8988T (cell line): ENCODE data around the gene NFRKB.
"Not testable (repeated sequence)": the region's sequence is repeated elsewhere in the genome, so short reads cannot be mapped to it uniquely, and the experiment has no call there.

Experiments used
- DNase-seq: peaks from one replicate; pipeline ENCODE4 v3.0.0; 2011

Gene NFRKB

DNA sequence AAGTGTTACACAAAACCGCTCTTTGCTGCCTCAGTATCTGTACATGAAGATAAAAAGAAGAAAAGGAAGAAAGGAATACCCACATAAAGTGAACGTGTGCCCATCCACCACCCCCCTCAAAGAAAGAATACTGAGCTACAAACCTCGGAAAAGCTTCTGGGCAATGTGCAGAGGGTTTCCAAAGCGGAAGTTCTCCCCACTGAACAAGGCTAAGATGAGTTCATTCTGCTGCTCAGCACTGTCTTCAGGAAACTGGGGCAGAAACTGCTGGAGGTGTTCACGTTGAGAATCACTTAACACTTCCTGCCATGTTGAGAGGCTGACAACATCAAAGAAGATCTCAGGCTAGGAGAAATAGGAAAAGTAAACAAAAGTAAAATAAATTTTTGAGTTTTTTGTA is 6.9 kb downstream of the NFRKB start:
- no peak for DNase-seq

DNA sequence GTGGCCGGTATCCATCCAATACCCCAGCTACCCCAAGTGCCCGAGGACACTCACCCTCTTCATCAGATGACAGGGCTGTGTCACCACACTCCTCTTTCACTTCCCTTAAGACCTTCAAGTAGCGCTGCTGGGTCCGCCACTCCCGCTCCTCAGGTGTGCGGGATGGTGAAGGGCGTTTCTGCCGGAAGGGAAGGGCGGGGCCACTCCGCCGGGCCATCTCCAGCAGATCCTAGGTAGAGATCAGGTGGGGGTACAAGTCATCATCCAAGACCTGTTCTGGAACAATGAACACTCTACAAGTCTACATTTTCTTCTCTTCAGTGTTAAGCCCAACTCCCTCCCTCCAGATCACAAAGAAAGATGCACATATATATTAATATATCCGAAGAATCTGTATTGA is 10.0 kb downstream of the NFRKB start:
- no peak for DNase-seq

DNA sequence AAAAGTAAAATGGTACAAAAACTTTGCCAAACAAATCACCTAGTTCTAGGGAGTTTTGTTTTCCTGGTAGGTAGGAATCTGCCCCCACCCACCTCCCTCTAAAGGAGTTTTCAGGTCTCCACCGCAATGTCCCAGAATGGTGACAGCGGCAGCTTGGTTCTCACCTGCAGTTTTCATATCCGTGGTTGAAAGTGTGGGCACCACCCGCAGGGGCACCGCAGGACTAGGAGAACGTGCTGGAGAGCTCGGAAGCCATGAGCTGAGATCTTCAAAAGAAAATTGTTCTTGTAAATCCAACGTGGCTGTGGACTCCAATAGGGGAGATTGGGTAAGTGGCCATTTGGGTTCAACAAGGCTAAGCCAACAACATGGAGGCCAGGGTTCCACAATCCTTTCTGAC is 10.8 kb downstream of the NFRKB start:
- DNase-seq = no peak

DNA sequence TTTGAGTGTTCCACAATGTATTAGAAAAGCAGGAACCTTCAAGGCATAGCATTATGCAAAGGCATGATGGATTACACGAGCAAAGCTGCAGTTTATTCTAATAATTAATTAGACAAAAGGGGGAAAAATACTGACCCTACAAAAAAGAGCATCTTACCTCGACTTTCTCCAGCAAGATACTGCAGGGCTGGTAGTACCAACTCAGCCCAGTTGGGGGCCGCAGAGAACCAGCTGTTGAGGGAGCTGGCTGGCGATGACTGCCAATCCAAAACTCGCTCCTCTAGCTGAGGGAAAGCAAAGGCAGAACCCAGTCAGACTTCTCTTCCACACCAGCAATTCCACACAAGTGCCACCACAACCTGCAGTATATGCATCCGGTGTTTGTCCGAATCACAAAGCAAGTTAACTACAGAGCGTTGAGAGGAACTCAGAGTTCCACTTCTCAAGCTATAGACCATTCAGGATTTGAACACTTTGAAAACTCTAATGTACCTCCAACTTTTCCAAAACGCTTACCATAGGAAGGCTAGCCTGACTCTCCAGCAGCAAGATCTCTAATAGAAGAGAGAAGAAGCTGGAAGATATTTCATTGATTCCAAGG is 13.7 kb downstream of the NFRKB start:
- peak; percentile 62 for DNase-seq

DNA sequence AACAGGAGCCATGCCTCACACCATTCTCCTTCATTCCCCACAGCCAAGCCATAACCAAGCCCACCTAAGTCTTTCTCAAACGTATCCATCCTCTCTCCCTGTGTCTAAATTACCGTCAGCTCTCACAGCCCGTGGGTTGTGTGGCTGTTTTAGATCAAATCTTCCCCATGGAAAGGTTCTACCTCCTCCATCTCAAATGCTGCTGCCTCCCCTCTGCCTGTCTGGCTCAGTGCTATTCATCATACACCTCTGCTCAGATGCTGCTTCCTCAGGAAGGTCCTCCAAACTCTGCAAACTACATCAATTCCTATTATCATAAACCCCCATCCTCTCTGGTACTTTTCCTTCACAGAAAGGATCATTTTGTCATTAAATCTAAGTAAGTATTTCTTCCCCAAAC is 15.1 kb downstream of the NFRKB start:
- DNase-seq = no peak

DNA sequence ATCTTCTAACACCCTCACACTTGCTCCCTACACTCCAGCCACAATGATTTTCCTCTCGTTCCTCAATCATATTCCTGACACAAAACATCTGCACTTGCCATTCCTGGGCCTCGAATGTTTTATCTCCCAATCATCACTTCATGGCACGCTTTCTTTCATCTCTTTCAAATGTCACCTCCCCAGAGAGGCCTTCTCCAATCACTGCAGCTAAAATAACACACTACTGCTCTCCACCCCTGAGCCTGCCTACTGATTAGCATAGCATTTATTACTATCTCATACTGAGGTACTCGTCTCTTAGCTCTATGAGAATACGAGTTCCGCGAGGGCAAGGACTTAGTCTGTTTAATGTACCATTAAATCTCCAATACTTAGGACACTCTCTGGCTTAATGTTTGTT is 23.5 kb downstream of the NFRKB start:
- DNase-seq = no peak

DNA sequence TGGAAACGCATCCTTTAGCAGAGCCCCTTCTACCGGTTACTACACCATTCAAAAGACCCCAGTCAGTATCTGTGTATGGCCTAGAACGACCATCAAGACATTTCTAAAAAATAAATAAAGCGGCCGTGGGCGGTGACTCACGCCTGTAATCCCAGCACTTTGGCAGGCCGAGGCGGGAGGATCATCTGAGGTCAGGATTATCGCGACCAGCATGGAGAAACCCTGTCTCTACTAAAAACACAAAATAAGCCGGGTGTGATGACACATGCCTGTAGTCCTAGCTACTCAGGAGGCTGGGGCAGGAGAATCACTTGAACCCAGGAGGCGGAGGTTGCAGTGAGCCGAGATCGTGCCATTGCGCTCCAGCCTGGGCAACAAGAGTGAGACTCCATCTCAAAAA is 26.8 kb downstream of the NFRKB start:
- DNase-seq = not testable (repeated sequence)

DNA sequence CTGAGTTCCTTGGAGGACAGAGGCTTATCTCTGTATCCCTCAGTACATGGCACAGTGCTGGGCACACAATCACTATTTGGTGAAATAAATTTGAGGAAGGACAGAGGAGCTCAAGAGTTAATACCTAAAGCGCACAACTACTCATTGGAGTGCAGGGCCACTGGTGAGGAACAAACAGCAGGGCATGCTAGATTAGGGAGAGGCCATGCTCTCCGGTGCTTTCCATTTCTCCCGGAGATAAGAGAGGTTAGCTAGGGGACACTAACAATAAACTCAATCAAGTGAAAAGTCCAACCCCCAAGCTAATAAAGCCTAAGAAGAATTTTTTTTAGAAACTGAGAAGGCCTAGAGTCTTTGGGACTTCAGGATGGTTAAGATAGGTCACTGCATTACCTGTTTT is 29.1 kb downstream of the NFRKB start:
- DNase-seq = no peak

DNA sequence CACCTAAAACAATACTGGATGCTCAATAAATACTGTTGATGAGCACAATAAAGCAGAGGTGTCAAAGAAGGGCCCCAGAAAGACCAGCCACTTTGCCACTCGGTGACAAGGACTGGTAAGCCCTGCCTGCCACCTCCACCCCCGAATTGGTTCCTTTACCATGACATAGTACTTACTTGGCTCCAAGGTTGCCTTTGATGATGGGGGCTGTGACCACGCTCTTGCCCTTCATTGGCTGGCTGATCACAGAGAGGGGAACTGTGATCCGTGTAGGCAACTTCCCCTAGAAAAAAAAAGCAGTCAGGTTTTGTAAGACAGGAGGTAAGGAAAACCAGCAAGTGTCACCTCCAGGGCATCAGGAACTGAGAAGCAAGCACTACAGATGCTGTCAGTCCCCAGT is 29.7 kb downstream of the NFRKB start:
- DNase-seq = no peak

DNA sequence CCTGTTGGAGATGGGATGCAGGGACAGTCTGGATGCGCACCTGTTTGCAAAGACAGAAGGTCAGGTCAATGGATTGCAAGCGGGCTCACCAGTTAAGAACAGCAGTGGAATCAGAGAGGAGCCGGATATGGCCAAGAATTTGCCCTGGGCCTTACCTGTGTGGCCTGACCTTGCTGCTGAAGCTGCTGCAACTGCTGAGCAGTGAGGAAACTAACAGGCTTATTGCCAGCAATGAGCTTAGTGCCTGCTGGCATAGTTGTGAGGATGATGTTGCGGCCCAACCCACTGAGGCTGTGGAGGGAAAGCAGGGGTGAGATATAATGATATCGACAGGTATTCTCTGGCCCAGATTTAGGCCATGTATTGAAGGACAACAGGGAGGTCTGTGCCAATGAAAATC is 30.6 kb downstream of the NFRKB start:
- no peak for DNase-seq

DNA sequence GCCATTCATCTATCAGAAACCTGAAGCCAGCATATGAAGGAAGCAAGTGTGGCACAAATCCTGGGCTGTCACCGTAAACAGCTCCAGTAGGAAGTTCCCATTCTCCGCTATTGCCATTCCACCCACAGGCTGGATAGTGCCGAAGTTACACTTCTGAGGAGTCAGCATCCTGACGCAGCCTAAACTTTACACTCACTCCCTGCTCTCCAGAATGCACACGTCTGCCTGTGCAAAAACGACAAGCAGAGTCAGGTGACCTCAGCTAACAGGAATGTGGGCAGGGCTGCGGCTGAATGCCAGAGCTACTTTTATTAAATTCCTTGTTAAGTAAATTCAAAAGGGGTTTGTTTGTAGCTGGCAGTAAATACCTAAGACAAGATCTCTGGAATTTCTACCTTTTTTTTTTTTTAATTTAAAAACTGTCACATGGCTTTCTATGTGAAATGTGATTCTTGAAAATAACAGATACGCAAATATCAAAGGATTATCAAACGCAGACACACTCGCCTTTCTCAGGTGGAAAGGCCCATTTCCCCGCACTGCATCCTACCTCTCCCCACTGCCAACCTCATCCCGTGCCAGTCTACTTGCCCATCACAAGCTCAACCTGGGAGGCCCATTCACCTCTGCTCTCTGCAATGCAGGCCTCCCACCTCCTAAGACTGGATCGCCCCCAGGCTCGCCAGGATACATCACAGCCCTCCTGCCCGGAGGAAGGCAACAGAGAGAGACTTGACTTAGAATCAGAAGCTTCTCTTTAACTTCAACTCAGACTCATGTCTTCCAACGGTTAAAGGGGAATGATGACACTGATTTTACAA is 33.5 kb downstream of the NFRKB start:
- DNase-seq = peak; percentile 91

DNA sequence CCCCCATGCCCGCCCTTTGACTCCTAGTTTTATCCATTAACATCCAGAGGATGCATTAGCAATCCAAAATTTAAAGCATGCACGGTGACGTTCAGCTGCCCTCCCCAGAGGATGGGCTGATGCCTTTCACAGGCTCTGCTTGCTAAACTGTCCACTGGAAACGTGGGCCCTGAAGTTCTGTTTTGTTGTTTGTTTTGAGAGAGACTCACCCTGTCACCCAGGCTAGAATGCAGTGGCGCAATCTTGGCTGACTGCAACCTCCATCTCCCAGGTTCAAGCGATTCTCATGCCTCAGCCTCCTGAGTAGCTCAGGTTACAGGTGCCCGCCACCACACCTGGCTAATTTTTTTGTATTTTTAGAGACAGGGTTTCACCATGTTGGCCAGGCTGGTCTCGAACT is 39.3 kb downstream of the NFRKB start:
- no peak for DNase-seq

DNA sequence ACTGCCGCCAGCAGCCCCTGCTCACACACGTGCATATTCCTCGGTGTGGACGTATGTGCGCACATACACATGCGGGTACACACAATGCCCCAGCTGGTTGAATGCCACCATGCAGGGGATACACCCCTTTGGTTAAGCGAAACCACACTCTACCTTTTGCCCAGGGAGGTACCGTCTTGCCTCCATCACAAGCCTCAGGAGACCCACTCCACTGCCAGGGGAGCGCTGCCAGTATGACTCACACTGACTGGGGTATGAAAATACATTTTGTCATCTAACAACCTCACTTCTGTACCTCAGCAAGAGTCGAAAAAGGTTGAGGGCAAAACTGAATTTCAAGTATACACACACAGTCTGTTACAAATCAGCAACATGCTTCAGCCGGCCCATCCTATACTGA is 40.3 kb downstream of the NFRKB start:
- DNase-seq = no peak

DNA sequence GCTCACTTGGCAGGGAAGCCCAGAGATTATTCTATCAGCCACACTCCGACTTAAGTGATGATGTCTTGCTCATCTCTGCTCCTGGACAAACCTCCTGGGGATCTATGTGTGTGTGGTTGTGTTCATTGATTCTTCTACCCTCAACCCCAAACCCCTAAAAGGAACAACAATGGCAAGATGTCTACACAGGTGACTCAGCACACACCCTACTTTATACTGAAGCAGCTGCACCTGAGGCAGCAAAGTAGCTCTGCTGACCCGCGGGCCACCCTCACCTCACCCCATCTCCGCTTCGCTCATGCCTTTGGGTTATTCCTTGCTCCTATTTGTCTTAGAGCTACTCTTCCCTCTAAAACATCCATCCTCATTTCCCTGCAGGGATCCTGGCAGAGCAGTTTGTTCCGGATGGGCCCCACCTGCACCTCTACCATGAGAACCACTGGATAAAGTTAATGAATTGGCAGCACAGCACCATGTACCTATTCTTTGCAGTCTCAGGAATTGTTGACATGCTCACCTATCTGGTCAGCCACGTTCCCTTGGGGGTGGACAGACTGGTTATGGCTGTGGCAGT is 41.1 kb downstream of the NFRKB start:
- no peak for DNase-seq

DNA sequence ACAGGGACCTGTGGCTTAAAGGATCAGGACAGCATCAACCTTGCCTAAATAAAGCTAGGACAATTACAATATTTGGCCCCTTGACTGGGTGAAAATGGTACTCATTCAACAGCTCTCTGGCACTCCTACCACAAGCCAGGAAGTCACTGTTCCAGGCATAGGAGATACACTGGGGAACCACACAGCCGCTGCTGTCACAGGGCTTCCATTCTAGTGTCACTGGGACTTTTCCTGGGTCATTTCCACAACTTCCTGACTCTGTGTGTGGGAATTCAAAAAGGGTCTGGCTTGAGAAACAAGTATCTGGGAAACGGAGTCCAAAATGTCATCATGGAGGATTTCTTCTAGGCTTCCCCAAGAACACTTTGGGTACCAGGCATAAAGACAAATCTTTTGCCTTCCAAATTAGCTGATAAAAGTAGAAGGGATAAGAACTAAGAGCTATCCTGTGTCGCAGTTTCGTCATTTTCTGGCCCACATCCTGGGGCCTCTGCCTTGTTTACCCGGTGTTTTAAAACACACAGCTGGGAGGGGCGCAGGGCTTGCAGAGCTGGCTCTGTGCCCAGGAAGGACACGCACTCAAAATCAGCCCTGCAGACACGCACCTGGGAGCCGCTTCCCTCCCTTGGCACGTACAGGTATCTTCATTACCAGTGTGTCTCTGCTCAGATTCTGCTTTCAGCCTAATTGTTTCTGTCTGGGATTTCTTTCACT is 41.7 kb downstream of the NFRKB start:
- no peak for DNase-seq

DNA sequence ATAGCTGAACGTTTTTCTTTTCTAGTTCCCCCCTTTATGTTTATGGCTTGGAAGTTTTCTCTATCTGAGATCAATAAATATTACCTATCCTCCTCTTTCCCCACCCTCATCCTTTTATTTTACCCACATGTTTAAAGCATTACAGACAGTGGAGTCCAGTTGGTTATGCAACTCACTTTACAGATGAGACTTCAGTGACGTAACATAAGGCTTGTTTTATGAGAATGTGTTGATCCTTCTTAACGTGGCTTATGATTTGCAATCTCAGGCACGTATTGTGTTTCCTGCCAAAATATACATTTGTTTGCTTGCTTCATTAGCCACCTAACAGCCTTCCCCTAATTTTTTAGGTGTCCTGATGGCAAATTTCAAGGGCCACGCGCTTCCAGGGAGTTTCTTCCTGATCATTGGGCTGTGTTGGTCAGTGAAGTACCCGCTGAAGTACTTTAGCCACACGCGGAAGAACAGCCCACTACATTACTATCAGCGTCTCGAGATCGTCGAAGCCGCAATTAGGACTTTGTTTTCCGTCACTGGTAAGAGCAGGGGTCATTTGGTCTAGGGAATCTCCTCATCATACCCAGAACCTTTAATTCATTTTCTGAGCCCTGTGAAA is 43.1 kb downstream of the NFRKB start:
- DNase-seq = no peak

DNA sequence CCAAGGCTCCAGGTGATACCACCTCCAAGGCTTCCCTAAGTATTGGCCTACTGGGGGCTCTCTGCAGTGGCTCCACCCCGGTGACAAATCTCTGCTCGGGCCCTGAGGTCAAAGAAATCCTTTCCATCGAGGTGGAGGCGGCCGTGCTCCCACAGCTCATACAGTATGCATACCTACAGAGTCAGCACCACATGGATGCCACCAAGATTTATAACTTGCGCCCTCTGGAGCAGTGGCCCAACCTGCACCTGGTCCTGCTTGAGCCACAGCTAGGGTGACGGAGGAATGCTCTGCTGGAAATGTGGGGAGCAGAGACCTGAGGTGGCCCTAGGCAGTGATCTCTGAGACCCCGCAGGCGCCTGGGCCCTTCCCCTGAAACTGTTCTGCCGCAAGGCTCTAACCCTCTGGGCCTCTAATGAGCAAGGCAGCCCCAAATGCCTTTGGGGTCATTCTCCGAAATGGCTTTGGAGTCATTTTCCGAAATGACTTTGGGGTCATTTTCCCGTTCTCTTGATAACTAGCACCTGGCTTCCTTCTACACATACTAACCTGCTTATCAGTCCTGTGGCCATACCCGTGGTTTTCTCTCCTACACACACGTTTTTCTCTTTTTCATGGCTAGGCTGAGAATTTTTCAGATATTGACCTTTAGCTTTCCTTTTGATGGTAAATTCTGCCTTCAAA is 45.8 kb downstream of the NFRKB start:
- DNase-seq = no peak

DNA sequence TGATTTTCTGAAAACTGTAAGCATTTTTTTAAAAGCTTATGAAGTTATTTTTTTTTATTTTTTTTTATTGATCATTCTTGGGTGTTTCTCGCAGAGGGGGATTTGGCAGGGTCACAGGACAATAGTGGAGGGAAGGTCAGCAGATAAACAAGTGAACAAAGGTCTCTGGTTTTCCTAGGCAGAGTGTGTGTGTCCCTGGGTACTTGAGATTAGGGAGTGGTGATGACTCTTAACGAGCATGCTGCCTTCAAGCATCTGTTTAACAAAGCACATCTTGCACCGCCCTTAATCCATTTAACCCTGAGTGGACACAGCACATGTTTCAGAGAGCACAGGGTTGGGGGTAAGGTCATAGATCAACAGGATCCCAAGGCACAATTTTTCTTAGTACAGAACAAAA is 48.0 kb downstream of the NFRKB start:
- not testable (repeated sequence) for DNase-seq

DNA sequence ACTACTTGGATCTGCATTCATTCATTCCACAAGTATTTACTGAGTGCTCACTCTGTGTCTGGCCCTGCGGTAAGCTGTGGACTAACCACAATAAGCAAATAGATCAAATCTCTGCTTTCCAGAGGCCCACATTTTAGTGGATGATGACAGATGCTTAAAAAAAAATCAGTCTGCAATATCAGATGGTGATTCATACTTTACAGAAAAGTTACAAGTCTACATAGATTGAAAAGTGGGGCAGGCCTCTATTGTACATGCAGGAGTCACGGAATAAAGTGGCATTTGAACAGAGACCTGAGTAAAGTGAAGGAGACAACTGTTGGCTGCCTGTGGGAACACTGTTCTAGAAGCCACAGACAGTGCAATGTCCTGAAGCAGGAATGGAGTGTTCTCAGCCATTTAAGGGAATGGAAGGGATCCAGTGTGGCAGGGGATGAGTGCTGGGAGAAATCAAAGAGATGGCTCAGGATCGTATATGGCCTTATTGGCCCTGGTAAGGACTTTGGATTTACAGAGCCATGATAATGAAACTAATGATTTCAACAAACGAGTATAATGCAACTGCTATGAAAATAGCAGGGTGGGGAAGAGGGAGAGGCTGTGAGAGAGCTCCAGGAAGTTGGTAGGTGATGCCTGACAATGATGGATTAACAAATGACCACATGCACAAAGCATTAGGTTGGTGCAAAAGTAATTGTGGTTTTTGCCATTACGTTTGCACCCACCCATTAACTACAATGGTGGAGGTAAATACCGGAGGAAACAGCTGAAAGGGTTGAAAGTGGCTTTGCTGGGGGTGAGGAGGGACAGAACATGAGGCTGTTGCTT is 48.7 kb downstream of the NFRKB start:
- DNase-seq = no peak
